GM19023 (cell line): ENCODE results near the gene UFM1.
"Not testable (repeated sequence)": the region's sequence is repeated elsewhere in the genome, so short reads cannot be mapped to it uniquely, and the experiment has no call there.

ENCODE experiments used
- ATAC-seq: cut with Tn5 transposase; IDR thresholded peaks from one replicate; pipeline ENCODE4 v1.9.1; 2021; ENCODE audit warnings: mild to moderate bottlenecking, moderate library complexity; ENCODE audit not compliant: unreplicated experiment

The UFM1 gene

GRCh38 chr13:38349390-38350113 lies at the start of gene UFM1:
TSS of gene UFM1 (plus strand) at chr13:38349851. CDS start at chr13:38349920, 69 bp downstream.
- ATAC-seq = peak; percentile 94

DNA sequence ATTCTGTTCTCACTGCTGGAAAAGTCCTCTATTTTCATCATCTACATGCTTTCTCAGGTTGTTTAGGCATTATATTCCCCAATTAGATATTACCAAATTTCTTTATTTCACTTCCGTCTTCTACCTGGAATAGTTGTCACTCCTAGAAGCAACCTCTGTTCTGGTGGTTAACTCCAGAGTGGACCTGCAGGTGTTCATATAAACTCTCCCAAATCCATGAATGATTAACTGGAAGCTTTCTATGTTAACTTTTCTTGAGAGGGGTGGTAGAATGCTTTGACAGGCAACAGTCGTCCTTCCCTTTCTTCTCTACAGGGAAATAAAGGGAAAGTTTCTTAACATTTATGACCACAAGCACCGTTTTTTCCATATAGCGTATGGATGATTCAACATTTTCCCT lies 48.4 kb upstream of the UFM1 start:
- no peak for ATAC-seq

DNA sequence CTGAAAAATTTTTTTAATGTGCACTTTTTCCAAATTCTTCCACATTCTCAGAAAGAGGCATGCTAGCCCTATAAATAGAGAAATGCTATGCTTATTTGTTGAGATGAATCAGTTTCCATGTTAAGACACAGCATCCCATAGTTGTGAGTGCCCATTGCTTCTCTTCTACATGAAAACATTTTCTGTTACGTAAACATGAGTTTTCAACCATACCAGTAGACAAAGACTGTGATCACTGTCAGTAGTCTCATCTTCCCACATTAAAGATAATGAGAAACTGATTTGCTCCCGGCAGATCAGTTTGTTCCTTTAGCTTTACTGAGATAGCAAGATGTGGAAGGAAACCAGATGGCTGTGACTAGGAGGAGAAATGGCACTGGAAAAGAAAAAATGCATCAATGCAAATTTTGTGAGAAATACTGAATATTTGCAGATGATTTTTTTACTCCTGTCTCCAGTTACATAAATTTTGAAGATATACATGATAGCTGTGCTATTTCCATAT lies 45.8 kb upstream of the UFM1 start:
- ATAC-seq = no peak

GRCh38 chr13:38308736-38309135 lies 40.9 kb upstream of the UFM1 start:
- no peak for ATAC-seq

DNA sequence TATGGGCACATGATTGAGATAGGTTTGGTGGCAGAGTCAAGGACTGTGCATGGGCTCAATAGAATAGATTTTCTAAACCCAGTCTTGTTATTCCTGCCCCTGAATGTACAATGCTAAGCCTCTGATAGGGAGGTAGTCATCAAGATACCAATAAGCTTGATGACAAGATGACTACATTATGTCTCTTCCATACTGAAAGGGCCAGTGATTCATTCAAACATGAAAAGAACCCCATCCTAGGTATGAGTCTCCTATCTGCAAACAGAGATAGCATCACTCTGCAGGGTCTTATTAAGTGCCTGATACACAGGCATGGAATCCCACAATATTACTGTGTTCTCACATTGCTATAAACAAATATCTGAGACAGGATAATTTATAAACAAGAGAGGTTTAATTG lies 40.3 kb upstream of the UFM1 start:
- no peak for ATAC-seq

DNA sequence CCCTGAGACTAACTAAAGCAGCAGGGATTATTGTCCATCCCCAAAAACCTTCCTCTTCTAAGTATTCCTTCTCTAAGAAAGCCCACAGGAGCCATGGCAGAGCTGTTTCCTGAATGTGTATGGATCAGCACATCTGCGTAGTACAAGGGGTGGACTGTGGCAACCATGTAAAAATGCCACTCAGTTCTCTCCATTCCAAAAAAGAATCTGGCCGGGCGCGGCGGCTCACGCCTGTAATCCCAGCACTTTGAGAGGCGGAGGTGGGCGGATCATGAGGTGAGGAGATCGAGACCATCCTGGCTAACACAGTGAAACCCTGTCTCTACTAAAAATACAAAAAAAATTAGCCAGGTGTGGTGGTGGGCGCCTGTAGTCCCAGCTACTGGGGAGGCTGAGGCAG lies 38.5 kb upstream of the UFM1 start:
- ATAC-seq = not testable (repeated sequence)

DNA sequence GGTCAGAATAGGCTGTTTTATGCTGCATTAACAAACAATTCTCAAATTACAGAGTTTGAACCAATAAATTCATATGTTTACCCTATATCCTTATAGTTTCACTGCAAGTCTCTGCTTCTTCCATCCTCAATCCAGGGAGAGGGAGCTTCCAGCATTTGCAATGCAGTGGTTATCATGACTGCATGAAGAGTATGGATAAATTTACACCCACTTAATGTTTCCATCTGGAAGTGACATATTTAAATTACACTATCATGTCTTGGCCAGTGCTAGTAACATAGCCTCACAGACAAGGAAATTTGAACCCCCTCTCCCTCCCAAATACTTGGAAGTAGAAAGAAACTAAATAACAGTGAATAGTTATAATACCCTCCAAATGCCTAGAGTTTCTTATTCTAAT lies 33.5 kb upstream of the UFM1 start:
- no peak for ATAC-seq

DNA sequence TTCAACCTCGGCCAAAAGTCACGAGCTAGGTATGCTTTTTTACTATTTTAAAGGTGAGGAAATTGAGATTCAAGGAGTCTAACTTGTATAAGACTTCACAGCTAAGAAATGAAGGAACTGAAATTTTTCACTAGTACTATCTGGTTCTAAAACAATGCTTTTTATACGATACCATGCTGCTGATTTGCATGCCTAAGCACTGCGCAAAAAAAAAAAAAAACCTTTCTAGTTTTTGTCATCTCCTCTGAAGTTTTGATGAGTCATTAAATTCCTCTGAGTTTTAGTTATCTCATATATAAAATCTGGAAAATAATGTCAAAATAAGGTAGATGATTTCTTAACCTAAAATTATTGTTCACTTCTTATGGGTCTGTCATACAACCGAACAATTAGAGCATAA lies 28.0 kb upstream of the UFM1 start:
- no peak for ATAC-seq

GRCh38 chr13:38325426-38325825 lies 24.2 kb upstream of the UFM1 start:
- ATAC-seq = no peak

DNA sequence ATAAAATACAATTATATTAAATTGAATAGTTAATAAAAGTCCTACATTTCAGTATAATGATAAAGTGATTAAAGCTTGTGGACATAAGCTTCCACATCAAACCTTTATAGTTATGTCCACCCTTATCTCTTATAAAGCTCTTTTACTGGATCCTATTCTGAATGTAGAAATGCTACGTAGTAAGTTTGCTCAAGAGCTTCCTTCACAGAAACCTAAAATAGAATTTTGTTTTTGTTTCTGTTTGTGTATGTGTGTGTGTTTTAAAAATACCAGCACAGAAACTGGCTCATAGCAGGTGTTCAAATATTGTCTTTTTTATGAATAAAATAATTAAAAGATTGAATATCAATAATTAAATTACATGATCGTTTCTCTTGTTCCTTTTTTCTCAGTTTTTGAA lies 21.0 kb upstream of the UFM1 start:
- ATAC-seq = no peak

DNA sequence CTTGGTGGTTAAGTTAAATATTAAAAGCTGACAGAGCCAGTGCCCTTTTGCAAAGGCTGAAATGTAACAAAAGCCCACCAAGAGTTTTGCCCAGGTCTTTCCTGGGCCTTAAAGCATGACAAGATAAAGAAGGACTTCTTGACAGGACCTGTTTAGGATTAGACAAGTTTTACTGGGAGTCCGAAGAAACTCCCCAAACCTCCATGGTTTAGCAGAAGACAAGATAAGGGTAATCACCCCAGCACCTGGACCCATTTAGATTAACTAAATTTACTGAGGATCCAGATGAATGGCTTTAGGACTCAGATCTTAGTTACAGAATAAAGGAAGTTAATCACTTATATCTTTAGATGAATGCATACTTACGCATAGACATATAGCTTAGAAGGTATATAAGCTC lies 14.8 kb upstream of the UFM1 start:
- ATAC-seq = no peak

DNA sequence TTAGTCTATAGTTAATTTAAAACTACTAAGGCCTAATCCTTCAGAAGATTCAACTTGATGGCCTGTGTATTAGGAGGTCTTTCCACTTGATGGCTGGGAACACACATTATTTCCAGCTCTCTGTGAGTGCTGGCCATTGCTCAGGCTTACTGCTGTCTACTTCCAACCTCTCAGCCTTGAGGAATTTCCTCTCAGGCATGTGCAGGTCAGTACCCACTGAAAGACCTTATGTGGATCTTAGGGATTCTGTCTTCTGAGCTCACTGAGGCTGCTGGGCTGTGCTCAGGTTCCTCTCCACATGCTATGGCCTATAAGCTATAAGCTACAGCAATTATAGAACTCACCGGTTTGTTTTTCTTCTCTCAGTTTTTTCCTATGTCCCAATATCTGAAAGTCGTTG lies 11.6 kb upstream of the UFM1 start:
- no peak for ATAC-seq

DNA sequence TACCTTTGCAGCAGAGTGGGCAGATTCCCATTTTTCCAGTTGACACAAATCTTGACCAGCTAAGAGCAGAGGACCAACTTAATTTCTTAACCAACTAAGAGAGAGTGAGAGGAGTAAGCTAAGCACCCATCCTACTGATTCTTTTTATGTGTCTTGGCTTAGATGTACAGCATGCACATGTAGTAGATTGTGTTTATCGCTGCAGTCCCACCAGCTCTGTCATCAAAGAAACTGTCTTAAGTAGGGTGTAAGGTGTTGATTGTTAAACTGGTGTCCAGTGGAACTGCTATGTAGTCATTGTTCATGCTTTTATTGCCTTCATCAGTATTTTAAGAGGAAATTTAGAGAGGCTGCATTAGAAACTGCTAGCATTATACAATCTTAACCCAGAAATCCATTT lies 9.0 kb upstream of the UFM1 start:
- ATAC-seq = no peak

DNA sequence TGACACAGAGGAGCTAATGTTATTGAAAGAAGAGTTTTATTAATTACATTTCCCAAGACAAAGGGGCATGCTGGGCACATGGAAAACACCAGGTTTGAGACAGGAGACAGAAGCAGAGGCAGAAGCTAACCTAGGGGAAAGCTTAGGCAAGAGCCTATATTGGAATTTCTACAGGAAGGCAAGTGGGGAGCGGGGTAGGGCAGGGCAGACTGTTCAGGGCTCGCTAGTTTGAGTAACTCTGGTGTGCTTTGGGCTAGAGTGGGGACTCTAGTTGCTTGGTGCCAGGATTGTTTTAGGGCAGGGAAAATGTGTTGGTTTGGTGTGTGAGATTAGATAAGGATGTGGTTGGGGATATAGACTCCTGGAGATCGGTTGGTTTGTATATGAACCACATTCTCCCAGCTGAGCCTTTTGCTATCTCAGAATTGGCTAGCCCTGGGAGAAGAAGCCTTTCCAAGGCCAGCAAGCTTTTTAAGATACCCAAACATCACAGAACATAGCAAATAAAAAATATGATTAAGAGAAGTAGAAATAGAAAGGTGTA lies 8.4 kb upstream of the UFM1 start:
- ATAC-seq = no peak

GRCh38 chr13:38346764-38347163 lies 2.9 kb upstream of the UFM1 start:
- ATAC-seq = no peak

DNA sequence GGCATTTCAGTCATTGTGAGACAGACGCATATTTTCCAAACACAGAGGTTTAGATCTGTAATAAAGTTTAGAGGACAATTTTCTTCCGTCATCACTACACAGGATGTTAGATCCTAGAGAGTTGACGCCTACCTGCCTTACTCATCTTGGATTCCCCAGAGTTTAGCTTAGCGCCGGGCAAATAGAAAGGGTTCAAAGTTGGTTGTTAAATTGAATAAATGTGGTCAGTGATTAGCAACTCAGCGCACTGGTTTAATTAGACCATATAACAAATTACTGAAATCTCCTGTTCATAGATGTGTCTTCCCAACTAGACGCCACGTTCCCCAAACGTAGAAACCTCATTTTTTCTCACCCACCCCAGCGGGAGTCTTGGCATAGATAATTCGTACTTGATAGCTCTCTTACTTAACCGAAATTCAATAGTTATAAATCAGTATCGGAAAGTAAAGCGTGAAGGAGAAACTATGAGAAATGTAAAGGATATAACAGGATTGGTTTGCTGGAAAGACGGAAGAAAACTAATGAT lies 726 bp upstream of the UFM1 start:
- ATAC-seq = peak; percentile 12

DNA sequence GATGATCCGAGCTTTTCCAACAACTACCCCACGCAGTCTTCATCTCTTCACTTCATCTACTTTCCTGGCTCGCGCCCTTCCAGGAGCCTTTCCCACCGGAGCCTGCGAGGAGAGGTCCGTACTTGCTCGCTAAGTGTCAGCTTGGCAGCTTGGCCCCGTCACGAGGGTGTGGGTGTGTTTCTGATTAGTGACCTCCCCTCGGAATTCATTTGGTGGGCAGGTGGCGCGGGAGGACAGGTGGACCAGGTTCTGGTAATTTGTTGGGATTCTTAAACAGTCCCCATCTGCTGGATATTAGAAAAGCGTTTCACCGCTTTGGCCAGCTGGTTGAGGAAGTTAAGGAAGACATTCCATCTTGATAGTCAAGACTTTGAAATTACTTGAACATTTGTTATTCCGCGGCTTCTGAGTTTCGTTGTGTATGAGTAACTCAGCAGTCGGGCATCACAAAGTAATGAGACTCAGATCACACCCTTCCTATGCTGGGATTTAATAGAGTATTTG lies 515 bp downstream of the UFM1 start:
- ATAC-seq = peak; percentile 49

DNA sequence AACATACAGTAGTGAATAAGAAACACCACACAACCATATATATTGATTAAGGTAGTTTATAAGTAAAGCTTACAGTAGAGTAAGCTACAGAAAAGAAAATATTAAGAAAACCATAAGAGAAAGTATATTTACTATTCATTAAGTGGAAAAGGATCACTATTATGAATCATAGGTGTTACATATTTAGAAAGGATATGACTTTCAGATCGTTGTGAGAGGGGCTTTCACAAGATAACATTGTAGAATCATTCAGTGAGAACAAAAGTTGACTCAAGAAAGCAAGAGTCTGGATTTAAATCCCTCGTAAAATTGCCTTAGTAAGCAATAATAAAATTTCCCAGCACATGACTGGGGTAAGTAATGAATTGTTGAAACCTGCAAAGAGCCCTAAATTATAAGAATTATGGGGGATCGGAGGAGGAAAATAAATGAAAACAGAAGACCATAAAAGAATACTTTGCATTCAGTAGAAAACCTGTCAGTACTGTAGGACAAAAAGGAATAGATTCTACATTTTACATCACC lies 6.0 kb downstream of the UFM1 start:
- no peak for ATAC-seq

DNA sequence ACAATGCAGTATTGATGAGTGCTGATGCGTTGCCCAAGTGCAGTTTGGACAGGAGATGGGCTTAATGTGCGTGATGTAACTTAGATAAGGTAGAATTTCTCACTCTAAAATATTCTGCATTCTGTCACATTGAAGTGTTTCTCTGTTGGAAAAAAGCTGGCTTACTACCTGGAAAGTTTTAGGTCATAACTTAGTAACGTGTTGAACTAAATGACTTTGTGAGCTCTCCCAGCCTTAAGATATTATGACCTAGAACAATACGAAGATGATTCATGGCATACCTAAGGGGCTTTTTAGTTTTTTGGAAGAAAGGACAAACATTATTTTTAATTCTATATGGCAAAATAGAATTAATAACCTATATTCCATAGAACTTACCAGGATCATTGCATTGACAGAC lies 9.0 kb downstream of the UFM1 start:
- no peak for ATAC-seq

DNA sequence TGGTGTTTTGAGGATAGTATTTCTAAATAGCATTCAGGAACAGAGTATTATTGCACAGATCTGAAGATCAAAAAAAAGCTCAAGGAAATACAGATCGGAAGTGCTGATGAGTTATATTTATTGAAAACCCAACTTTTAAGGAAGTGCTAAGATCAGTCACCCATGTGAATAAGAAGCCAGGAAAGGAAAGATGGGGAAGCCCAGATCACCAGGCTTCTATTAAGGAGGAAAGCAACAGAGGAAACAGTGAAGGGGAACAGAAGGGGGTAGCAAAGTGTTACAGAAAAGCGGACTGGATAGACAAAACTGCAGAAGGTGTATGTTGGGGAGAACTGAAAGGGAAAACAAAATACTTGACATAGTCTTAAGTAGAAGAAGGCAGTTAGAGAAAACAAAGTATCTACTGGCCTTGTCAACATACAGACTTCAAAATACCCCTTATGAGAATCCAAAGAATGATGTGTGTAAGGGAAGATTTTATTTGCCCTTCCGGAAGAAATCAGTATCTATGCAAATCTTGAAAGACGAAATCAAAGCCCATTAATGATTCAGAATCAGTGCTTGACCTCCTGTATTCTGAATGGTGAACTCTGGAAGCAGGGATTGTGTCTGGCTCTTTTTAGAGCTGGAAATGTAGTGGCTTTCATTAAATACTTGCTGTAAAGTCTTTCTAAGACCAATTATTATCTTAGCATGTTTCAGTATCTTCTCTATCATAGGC lies 12.1 kb downstream of the UFM1 start:
- no peak for ATAC-seq

GRCh38 chr13:38363219-38363618 lies 13.6 kb downstream of the UFM1 start:
- ATAC-seq = no peak
